GM18868 (cell line): ENCODE results near the gene ETF1.
"Not testable (repeated sequence)": the region's sequence is repeated elsewhere in the genome, so short reads cannot be mapped to it uniquely, and the experiment has no call there.

Experiments used
- ATAC-seq: cut with Tn5 transposase; IDR thresholded peaks from one replicate; pipeline ENCODE4 v1.9.1; 2021; ENCODE audit warnings: mild to moderate bottlenecking, moderate library complexity; ENCODE audit not compliant: unreplicated experiment

ETF1 gene

GRCh38 chr5:138533973-138534941 is 8.8 kb downstream of the ETF1 start:
- ATAC-seq = no peak

GRCh38 chr5:138529812-138530211 is 13.2 kb downstream of the ETF1 start:
- no peak for ATAC-seq

DNA sequence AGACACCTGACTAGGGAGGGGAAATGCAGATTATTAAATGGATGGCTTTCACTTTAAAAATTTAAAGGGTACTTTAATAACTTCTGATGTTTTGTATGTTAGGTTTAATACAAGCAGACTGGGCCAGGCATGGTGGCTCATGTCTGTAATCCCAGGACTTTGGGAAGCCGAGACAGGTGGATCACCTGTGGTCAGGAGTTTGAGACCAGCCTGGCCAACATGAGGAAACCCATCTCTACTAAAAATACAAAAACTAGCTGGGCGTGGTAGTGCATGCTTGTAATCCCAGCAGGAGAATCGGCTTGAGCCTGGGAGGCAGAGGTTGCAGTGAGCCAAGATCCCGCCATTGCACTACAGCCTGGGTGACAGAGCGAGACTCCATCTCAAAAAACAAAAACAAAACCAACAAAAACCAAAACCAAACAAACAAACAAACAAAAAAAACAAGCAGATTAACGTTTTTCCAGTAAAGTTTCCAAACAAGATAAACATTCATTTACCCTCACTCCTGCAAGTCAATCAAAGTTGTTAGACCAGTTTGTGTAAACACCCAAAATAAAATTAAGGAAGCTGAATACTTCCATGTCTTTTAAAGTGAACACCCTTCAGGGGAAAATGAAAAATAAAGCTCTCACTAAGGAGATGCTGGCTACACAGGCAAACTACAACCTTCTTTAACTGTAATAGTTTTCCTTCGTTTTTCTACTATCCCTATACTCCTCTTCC is 14.1 kb downstream of the ETF1 start:
- no peak for ATAC-seq

DNA sequence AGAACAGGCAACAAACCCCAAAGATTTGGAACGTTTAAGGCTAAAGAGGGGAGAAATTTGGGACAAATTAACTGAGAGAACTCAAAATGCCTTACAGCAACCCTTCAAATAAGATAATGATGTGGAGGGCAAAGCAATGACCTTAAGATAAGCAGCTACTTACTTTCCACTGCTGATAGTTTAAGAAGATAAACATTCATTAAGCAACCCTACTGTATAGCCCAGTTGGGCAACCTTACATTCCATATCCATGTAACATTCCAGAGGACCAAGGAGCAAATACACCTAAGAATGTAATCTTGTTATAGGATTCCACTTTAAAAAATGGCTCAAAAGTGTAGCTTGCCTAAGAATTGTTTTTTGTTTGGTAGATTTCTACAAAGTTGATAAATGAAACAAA is 14.8 kb downstream of the ETF1 start:
- ATAC-seq = no peak

DNA sequence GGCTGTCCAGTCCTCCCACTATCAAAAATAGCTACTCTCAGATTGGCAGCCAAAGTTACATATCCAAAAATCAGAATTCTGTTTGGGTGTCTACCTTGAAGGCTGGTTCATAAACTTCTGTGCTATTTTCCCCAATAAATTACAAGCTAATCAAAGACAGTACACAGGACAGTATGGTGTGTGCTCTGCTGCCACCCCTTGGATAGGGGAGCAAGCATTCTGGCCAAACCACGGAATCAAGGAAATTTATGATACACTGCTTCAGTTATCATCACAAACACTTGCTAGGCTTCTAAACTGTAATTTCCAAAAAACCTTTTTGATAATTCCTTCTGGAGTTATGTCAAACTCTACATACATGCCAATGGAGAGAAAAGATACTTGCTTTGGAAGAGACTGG is 15.9 kb downstream of the ETF1 start:
- no peak for ATAC-seq

- no peak for ATAC-seq
Observed at GRCh38 chr5:138523406-138523805, 19.6 kb downstream of the ETF1 start.

GRCh38 chr5:138520971-138521370 is 22.1 kb downstream of the ETF1 start:
- ATAC-seq = no peak

DNA sequence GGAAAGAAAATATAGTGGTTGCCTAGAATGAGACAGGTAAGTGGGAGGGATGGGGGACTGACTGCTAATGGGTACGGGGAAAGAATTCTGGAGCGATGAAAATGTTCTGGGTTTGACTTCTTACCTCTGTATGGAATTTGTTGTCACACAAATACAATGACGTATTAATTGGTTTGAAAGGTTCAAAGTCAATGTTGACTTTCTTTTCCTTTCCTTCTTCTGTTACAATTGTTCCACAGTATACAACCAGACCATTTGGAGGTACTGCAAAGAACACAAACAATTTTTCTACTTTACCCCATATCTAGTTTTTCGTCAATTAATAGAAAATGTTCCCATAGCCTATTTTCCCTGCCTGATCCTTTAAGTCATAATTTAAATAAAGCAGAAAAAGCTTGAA is 25.6 kb downstream of the ETF1 start:
- ATAC-seq = no peak

DNA sequence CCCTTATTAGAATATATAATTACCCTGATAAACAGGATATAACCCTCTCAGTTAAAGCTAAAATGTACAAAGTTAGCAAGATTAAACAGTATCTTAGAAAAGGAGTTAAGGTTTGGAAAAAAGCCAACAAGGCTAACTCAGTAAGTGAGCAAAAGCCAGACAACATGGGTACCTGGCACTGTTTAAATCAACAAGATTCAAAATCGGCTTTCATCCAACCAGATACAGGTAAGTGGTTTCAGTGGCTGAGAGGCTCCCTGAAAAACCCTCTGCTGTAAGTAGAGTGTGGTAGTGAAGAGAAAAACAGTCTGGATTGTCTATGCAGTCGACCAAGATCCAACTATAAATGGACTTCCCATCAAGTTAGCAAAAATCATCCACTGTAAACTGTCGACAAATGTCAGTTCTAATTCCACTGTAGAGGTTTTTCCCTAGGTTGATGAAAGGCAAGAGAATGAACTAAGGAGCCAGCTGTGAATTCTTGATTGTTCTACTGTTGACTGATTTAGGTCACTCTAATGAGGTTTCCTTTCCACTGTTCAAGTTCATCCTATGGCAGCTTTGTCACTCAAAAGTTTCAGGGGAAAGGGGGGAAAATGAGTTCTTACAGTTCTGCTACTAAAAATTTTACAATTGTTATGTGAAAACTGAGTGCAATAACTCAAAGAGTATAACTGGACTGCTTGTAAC is 27.3 kb downstream of the ETF1 start:
- ATAC-seq = no peak

GRCh38 chr5:138514021-138514420 is 29.0 kb downstream of the ETF1 start:
- ATAC-seq = no peak

DNA sequence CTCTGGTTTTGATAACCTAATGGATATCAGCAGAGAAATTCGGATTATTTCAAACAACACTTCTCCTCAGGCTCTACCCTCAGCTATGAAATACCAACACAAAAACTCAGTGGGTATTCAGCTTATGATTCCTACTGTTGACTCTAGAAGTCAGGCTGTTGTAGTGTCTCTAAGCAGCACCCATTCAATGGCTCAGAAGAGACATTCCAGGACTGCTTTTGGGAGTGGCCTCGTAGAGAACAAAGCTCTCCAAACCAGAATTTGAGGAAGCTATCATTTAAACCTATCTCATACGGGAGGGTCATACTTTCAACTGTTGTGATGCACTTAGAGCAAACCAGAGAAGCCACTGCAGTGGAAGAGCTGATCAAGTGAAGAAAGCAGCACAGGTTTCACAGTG is 34.1 kb downstream of the ETF1 start:
- ATAC-seq = no peak

GRCh38 chr5:138507485-138507884 is 35.6 kb downstream of the ETF1 start:
- not testable (repeated sequence) for ATAC-seq

GRCh38 chr5:138506370-138507306 is 36.4 kb downstream of the ETF1 start:
- no peak for ATAC-seq

GRCh38 chr5:138504799-138505198 is 38.2 kb downstream of the ETF1 start:
- ATAC-seq = no peak

- no peak for ATAC-seq
Observed at GRCh38 chr5:138503487-138504270, 39.4 kb downstream of the ETF1 start.

- ATAC-seq = no peak
Observed at GRCh38 chr5:138502521-138502920, 40.5 kb downstream of the ETF1 start.

DNA sequence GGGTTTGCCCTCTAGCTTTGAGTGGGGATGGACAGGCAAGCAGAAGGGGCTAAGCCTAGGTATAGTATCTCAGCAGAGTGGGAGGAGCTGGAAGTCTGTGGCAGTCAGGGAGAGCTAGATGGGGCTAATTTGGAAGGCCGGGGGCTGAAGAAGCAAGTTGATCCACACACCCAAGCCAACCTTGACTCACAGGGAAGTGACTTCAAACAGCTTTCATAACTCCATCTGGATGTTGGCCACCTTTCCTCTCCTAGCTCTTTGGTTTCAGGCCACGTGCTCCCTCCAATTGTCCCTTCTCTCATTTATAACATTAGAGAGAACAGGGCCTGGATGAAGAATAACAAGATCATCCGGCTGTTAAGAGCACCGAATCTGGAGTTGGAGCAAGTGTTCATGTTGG is 40.9 kb downstream of the ETF1 start:
- no peak for ATAC-seq

DNA sequence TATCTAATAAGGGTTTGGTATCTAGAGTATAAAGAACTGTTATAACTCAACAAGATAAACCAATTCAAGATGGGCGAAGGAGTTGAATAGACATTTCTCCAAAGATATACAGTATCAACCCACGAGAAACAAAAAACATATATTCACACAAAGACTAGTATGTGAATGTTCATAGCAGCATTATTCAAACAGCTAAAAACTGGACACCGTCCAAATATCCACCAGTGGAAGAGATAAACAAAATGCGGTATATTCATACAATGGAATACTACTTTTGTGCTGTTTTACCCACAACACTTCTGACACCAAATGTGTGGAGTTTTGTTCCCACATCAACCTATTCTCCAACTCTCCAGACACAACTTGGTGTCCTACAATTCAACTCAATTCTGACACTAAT is 44.7 kb downstream of the ETF1 start:
- ATAC-seq = no peak

DNA sequence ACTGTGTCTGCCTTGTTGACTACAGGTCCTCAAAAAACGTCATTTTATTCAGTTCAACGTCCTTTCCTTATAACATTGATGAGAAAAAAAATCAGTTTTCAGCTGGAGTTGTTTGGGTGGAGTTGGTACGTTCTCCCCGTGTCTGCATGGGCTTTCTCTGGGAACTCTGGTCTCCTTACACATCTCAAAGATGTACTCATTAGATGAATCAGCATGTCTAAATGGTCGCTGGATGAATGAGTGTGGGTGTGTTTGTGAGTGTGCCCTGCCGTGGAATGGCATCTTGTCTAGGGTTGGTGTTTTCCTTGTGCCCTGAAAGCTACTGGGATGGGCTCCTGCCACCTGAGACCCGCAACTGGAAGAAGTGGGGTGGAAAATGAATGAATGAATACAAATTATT is 47.7 kb downstream of the ETF1 start:
- no peak for ATAC-seq
